ENCODE results near the gene ARHGEF26.

ARHGEF26 gene

DNA sequence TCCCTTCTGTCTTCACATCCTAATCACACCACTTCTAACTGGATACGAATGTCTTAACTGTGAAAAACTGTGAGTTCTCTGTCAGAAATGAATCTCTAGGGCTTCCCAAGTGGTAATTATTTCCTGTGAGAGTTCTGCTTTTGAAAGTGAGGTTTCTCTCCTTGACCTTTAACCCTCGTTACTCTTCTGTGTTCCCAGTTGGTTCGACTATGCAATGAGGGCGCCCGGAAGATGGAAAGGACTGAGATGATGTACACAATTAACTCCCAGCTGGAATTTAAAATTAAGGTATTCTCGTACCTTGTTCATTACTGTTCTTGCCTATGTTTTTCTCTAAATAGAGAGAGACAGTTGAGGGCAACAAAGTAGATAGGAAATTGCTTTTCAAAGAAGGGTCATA, 96.5 kb downstream of the ARHGEF26 start:
- TF ChIP-seq, protein P1, sequence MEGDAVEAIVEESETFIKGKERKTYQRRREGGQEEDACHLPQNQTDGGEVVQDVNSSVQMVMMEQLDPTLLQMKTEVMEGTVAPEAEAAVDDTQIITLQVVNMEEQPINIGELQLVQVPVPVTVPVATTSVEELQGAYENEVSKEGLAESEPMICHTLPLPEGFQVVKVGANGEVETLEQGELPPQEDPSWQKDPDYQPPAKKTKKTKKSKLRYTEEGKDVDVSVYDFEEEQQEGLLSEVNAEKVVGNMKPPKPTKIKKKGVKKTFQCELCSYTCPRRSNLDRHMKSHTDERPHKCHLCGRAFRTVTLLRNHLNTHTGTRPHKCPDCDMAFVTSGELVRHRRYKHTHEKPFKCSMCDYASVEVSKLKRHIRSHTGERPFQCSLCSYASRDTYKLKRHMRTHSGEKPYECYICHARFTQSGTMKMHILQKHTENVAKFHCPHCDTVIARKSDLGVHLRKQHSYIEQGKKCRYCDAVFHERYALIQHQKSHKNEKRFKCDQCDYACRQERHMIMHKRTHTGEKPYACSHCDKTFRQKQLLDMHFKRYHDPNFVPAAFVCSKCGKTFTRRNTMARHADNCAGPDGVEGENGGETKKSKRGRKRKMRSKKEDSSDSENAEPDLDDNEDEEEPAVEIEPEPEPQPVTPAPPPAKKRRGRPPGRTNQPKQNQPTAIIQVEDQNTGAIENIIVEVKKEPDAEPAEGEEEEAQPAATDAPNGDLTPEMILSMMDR (IDR thresholded peaks at IDR 0.05), result no peak
- no peaks in the 10 kb centered on the region for H3K9me3 ChIP-seq
- no peak overlapping the region for H3K4me3 ChIP-seq (ENCODE audit: low read depth in 1 of 2, low read length in 1 of 2)
- no peak overlapping the region for H3K27ac ChIP-seq
- H3K36me3 ChIP-seq, result no peaks in the 10 kb centered on the region
- no peaks in the 10 kb centered on the region for H3K27me3 ChIP-seq
- H3K4me1 ChIP-seq (ENCODE audit: control insufficient read depth in 1 of 2, insufficient read depth in 1 of 2, low read depth in 1 of 2, low read length in 1 of 2), result no peaks in the 10 kb centered on the region

GRCh38 chr3:154218728-154219127, 97.5 kb downstream of the ARHGEF26 start:
- H3K4me1 ChIP-seq (ENCODE audit: control insufficient read depth in 1 of 2, insufficient read depth in 1 of 2, low read depth in 1 of 2, low read length in 1 of 2), result peaks cover 0 to 5% of the 10 kb centered on the region in 2 experiments
- H3K9me3 ChIP-seq, result no peaks in the 10 kb centered on the region
- TF ChIP-seq, protein P1 (IDR thresholded peaks at IDR 0.05), result no peak
- no peaks in the 10 kb centered on the region for H3K36me3 ChIP-seq
- no peaks in the 10 kb centered on the region for H3K27me3 ChIP-seq
- H3K4me3 ChIP-seq (ENCODE audit: low read depth in 1 of 2, low read length in 1 of 2), result no peak overlapping the region
- H3K27ac ChIP-seq, result no peak overlapping the region

DNA sequence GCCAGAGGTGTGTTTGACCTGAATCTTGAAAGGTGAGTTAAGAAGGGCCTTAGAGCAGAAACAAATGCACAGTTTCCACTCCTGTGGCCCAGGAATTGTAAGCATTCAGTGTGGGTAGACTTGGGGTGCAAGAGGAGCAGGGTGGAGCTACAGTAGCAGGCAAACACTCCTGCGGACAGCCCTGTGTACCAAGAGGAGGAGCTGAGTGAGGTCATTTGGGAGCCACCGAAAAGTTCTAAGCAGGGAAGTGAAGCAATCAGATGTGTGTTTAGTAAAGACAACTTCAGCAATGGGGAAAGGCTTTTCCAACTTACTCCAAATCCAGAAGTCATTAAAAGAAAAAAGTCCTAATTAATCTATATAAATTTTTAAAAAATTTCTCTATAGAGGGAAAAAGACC, 99.3 kb downstream of the ARHGEF26 start:
- H3K4me3 ChIP-seq (ENCODE audit: low read depth in 1 of 2, low read length in 1 of 2), result no peak overlapping the region
- no peaks in the 10 kb centered on the region for H3K27me3 ChIP-seq
- no peaks in the 10 kb centered on the region for H3K9me3 ChIP-seq
- H3K27ac ChIP-seq, result no peak overlapping the region
- H3K4me1 ChIP-seq (ENCODE audit: control insufficient read depth in 1 of 2, insufficient read depth in 1 of 2, low read depth in 1 of 2, low read length in 1 of 2), result peaks cover 0 to 12% of the 10 kb centered on the region in 2 experiments
- TF ChIP-seq, protein P1 (IDR thresholded peaks at IDR 0.05), result no peak
- H3K36me3 ChIP-seq, result no peaks in the 10 kb centered on the region

GRCh38 chr3:154223519-154223918, 102.3 kb downstream of the ARHGEF26 start:
- Histone ChIP-seq H3K27me3 (no peaks in the 10 kb centered on the region), H3K27ac (no peak overlapping the region), H3K4me1 (ENCODE audit: control insufficient read depth in 1 of 2, insufficient read depth in 1 of 2, low read depth in 1 of 2, low read length in 1 of 2) (peaks cover 0 to 12% of the 10 kb centered on the region in 2 experiments), H3K36me3 (no peaks in the 10 kb centered on the region), H3K4me3 (ENCODE audit: low read depth in 1 of 2, low read length in 1 of 2) (no peak overlapping the region), H3K9me3 (no peaks in the 10 kb centered on the region)
- TF ChIP-seq, protein P1 (IDR thresholded peaks at IDR 0.05), result no peak

DNA sequence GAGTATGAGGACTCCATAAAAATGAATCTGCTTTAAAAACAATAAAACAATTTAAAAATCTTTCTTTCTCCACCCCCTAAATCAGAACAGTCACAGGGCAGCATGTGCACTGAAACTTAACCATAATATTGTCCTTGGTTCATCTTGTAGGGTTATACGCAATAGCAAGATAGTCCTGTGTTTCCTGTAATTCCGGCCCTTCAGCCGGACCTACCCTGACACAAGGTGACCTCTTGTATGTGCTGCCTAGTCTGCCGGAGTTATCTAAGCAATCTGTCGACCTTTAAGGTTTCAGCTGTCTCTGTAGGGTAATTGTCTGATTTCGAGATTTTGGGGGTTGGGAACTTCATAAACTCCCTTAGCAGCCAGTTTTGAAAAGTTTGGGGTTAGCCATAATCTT, 103.2 kb downstream of the ARHGEF26 start:
- no peaks in the 10 kb centered on the region for H3K9me3 ChIP-seq
- no peaks in the 10 kb centered on the region for H3K27me3 ChIP-seq
- H3K4me1 ChIP-seq (ENCODE audit: control insufficient read depth in 1 of 2, insufficient read depth in 1 of 2, low read depth in 1 of 2, low read length in 1 of 2), result peaks cover 0 to 12% of the 10 kb centered on the region in 2 experiments
- H3K36me3 ChIP-seq, result no peaks in the 10 kb centered on the region
- no peak overlapping the region for H3K27ac ChIP-seq
- TF ChIP-seq, protein P1 (IDR thresholded peaks at IDR 0.05), result no peak
- no peak overlapping the region for H3K4me3 ChIP-seq (ENCODE audit: low read depth in 1 of 2, low read length in 1 of 2)

DNA sequence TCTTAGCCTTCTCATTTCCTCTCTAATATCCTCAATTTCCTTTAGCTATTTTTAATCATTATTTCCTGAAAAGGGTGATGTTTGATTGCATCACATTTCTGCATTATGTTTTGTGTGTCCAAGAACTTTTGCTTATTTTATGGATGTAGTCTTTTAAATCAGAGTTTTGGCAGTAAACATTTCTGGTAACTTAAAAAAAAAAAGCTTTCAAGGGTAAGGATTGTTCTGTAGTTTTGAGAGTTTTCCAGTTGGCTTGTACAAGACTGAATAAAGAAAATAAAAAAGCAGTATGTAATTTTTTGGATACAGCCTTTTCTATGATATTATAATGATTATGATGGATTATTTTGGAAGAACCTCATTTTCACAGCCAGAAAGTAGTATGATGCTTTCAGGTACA, 103.7 kb downstream of the ARHGEF26 start:
- H3K9me3 ChIP-seq, result no peaks in the 10 kb centered on the region
- peaks cover 0 to 12% of the 10 kb centered on the region in 2 experiments for H3K4me1 ChIP-seq (ENCODE audit: control insufficient read depth in 1 of 2, insufficient read depth in 1 of 2, low read depth in 1 of 2, low read length in 1 of 2)
- H3K27ac ChIP-seq, result no peak overlapping the region
- no peaks in the 10 kb centered on the region for H3K36me3 ChIP-seq
- no peaks in the 10 kb centered on the region for H3K27me3 ChIP-seq
- H3K4me3 ChIP-seq (ENCODE audit: low read depth in 1 of 2, low read length in 1 of 2), result no peak overlapping the region
- TF ChIP-seq, protein P1 (IDR thresholded peaks at IDR 0.05), result no peak
